ENCODE results near the gene KCTD8. TPM values are rescaled to one million over a fixed set of nuclear protein-coding genes. Genes with fewer than 3 reads are reported as not detected.

The KCTD8 gene
- total RNA-seq, 3 donors from 2014 or later (not counting 1 experiment from before 2014, with no cell fraction given): not detected

GRCh38 chr4:44487341-44487740, 38.7 kb upstream of the KCTD8 start:
- Histone ChIP-seq H3K9me3 (ENCODE audit: control insufficient read depth, insufficient read depth, low read length) (no peaks in the 10 kb centered on the region), H3K4me1 (ENCODE audit: control insufficient read depth, insufficient read depth, low read length) (no peaks in the 10 kb centered on the region), H3K36me3 (ENCODE audit: control insufficient read depth, insufficient read depth, low read length) (no peaks in the 10 kb centered on the region), H3K4me3 (ENCODE audit: low read length) (no peak overlapping the region), H3K27me3 (ENCODE audit: control insufficient read depth, insufficient read depth, low read length) (no peaks in the 10 kb centered on the region), H3K27ac (ENCODE audit: low read length) (no peak overlapping the region)
- Mint-ChIP-seq H3K4me3 (no peak overlapping the region), H3K36me3 (no peaks in the 10 kb centered on the region), H3K27me3 (ENCODE audit: low read depth in 2 of 2) (no peaks in the 10 kb centered on the region), H3K9me3 (peaks cover 2 to 4% of the 10 kb centered on the region in 2 donors), H3K27ac (no peak overlapping the region), H3K4me1 (no peaks in the 10 kb centered on the region)
- WGBS (ENCODE audit: insufficient coverage): 100% methylated on average over 2 of the region's 3 CpGs
- TF ChIP-seq CTCF (IDR thresholded peaks at IDR 0.05): no peak
- DNase-seq: no peak
- ATAC-seq: no peak
- intact Hi-C loops (cut with micrococcal nuclease): no loop called here

- intact Hi-C loops (cut with micrococcal nuclease): no loop called here
- H3K27ac Mint-ChIP-seq: no peak overlapping the region
- H3K36me3 Mint-ChIP-seq: peaks cover 5% of the 10 kb centered on the region
These were observed 31.1 kb upstream of the KCTD8 start for GRCh38 chr4:44479731-44480130.

GRCh38 chr4:44462259-44462658, 13.7 kb upstream of the KCTD8 start:
- no peak for TF ChIP-seq CTCF (IDR thresholded peaks at IDR 0.05)
- Histone ChIP-seq H3K27me3 (ENCODE audit: control insufficient read depth, insufficient read depth, low read length) (no peaks in the 10 kb centered on the region), H3K27ac (ENCODE audit: low read length) (no peak overlapping the region), H3K9me3 (ENCODE audit: control insufficient read depth, insufficient read depth, low read length) (no peaks in the 10 kb centered on the region), H3K4me3 (ENCODE audit: low read length) (no peak overlapping the region), H3K36me3 (ENCODE audit: control insufficient read depth, insufficient read depth, low read length) (no peaks in the 10 kb centered on the region), H3K4me1 (ENCODE audit: control insufficient read depth, insufficient read depth, low read length) (no peaks in the 10 kb centered on the region)
- Mint-ChIP-seq H3K4me3 (no peak overlapping the region), H3K36me3 (peaks cover 7% of the 10 kb centered on the region), H3K27me3 (ENCODE audit: low read depth in 2 of 2) (no peaks in the 10 kb centered on the region), H3K4me1 (no peaks in the 10 kb centered on the region), H3K9me3 (peaks cover 7 to 12% of the 10 kb centered on the region in 2 donors), H3K27ac (no peak overlapping the region)
- ATAC-seq (no peak), DNase-seq (no peak)
- 91% methylated on average over 1 of the region's 1 CpG for WGBS (ENCODE audit: insufficient coverage)
- intact Hi-C loops (cut with micrococcal nuclease): no loop called here

More at GRCh38 chr4:44479731-44480130, 31.1 kb upstream of the KCTD8 start:
- Mint-ChIP-seq H3K4me3 (no peak overlapping the region), H3K9me3 (peaks cover 10 to 16% of the 10 kb centered on the region in 2 donors), H3K27me3 (ENCODE audit: low read depth in 2 of 2) (no peaks in the 10 kb centered on the region), H3K4me1 (no peaks in the 10 kb centered on the region)
- Histone ChIP-seq H3K4me3 (ENCODE audit: low read length) (no peak overlapping the region), H3K36me3 (ENCODE audit: control insufficient read depth, insufficient read depth, low read length) (no peaks in the 10 kb centered on the region), H3K4me1 (ENCODE audit: control insufficient read depth, insufficient read depth, low read length) (no peaks in the 10 kb centered on the region), H3K27me3 (ENCODE audit: control insufficient read depth, insufficient read depth, low read length) (no peaks in the 10 kb centered on the region), H3K27ac (ENCODE audit: low read length) (no peak overlapping the region), H3K9me3 (ENCODE audit: control insufficient read depth, insufficient read depth, low read length) (no peaks in the 10 kb centered on the region)
- ATAC-seq (no peak), DNase-seq (no peak)
- no peak for TF ChIP-seq CTCF (IDR thresholded peaks at IDR 0.05)
